H7 (cell line): ENCODE measurements around the gene IFITM5. TPM values are rescaled to one million over a fixed set of nuclear protein-coding genes. Genes with fewer than 3 reads are reported as not detected.
"Not testable (repeated sequence)": the region's sequence is repeated elsewhere in the genome, so short reads cannot be mapped to it uniquely, and the experiment has no call there.

ENCODE experiments used
- DNase-seq: peaks from one replicate; pipeline ENCODE4 v3.0.0; 2012
- H3K27me3 ChIP-seq: 2 replicates; pipeline ENCODE4 v1.6.0; 2011; ENCODE audit warnings: mild to moderate bottlenecking, low read length; ENCODE audit not compliant: control insufficient read depth, insufficient read depth
- H3K36me3 ChIP-seq: replicated peaks from 2 replicates; pipeline ENCODE4 v1.5.1; 2011; ENCODE audit warnings: low read length; ENCODE audit not compliant: control insufficient read depth, insufficient read depth
- H3K4me3 ChIP-seq: 2 replicates; pipeline ENCODE4 v1.5.1; 2011; ENCODE audit warnings: low read depth, mild to moderate bottlenecking, control low read depth, low read length, moderate library complexity; ENCODE audit not compliant: insufficient read depth
- total RNA-seq: library from RNA; depleted of rRNA; stranded (reverse); fragments of >200 nt; shearing (Covaris generic); gene quantifications from 2 replicates; pipeline ENCODE4 v1.2.3, GENCODE V29; 2014

IFITM5 gene
- total RNA-seq, 1 experiment from 2014 or later, result not detected

DNA sequence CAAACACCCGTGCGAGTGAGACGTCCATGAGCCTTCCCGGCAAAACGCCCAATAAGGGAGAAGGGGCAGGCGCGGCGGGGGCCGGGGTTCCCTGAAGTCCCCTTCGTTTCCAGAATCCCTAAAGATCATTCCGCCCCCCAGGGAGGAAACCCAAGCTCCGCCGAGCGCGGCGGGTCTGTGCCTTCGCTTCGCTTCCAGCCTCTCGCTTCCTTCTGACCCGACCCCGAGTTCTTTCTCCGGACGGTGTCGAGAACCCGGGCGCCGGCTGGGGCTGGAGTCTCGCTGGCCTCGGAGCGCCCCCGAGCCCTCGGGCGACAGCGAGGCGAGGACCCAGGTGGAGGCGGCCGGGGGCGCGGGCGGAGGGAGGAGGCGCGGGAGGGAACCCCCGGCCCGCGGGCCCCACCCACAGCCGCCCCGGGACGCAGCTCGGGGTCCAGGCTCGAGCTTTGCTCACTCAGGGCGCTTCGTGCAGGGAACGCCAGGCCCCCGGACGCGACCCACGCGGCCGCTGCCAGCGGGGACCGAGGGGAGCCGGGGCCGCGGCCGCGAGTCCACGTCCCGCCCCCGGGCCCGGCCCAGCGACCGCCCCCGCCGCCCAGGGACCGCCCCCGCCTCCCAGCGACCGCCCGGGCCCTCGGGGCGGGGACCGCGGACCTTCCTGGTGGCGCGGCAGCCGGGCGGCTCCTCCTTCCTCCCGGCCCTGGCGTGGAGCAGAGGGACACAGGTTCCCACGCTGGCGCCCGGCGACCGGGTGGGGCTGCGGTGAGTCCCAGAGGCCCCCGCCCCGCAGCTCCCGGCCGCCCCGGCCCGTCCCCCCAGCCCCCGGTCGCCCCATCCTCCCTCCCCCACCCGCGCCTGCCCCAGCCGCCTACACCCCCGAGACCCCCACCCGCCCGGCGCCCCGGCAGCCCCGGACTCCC, 10.6 kb downstream of the IFITM5 start, which contains the start of gene PGGHG:
Gene PGGHG (plus strand): TSS at position 649 of the 920 bp plus-strand sequence. CDS start 691 bp downstream, outside the sequence.
- Histone ChIP-seq H3K27me3 (peaks cover 12% of the 10 kb centered on the region), H3K36me3 (peaks cover 2% of the 10 kb centered on the region), H3K4me3 (peak within 1 kb of the TSS; percentile 54)
- peak; percentile 97 for DNase-seq

GRCh38 chr11:287821-288477, 11.4 kb downstream of the IFITM5 start:
- Histone ChIP-seq H3K27me3 (peaks cover 12% of the 10 kb centered on the region), H3K36me3 (peaks cover under 1% of the 10 kb centered on the region), H3K4me3 (peak overlapping the region; percentile 54)
- peak; percentile 82 for DNase-seq

DNA sequence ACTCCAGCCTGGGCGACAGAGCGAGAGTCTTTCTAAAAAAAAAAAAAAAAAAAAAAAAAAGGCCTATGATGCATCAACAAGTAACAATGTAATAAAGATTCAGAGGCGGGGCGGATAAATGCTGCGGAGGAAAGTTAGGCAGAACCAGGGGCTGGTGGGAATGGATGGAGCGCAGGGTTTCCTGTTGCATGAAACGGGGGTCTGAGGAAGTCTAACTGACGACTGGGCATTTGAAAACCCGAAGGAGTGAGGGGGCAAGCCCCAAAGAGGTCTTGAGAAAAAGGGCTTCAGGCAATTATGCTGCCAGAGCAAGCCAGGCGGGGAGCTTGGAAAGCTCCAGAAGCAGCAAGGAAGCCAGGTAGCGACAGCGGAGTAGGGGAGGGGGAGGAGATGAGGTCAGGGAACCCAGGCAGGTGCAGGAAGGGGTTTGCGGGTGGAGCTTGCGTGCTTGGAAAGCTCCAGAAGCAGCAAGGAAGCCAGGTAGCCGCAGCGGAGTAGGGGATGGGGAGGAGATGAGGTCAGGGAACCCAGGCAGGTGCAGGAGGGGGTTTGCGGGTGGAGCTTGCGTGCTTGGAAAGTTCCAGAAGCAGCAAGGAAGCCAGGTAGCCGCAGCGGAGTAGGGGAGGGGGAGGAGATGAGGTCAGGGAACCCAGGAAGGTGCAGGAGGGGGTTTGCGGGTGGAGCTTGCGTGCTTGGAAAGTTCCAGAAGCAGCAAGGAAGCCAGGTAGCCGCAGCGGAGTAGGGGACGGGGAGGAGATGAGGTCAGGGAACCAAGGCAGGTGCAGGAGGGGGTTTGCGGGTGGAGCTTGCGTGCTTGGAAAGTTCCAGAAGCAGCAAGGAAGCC, 12.1 kb downstream of the IFITM5 start:
- not testable (repeated sequence) for H3K36me3 ChIP-seq, H3K4me3 ChIP-seq
- DNase-seq, result peak; percentile 69
- H3K27me3 ChIP-seq, result peaks cover 12% of the 10 kb centered on the region

DNA sequence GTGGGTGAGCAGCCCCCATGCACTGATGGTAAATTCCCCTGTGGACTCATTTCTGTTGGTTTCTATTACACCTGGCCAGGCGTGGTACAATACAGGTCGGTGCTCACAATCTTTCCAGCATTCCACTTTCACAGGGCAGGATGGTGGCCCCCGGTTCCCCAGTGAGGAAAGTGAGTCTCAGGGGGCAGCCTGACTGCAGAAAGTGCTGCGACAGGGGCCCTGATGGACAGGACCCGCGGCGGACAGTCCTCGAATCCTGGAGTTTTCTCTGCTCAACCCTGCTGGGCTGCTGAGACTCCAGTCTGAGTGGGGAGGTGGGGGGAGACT, 13.5 kb downstream of the IFITM5 start:
- Histone ChIP-seq H3K27me3 (peaks cover 12% of the 10 kb centered on the region), H3K4me3 (no peak overlapping the region), H3K36me3 (no peaks in the 10 kb centered on the region; the same call in 1 of the 2 replicates)
- DNase-seq, result peak; percentile 44

DNA sequence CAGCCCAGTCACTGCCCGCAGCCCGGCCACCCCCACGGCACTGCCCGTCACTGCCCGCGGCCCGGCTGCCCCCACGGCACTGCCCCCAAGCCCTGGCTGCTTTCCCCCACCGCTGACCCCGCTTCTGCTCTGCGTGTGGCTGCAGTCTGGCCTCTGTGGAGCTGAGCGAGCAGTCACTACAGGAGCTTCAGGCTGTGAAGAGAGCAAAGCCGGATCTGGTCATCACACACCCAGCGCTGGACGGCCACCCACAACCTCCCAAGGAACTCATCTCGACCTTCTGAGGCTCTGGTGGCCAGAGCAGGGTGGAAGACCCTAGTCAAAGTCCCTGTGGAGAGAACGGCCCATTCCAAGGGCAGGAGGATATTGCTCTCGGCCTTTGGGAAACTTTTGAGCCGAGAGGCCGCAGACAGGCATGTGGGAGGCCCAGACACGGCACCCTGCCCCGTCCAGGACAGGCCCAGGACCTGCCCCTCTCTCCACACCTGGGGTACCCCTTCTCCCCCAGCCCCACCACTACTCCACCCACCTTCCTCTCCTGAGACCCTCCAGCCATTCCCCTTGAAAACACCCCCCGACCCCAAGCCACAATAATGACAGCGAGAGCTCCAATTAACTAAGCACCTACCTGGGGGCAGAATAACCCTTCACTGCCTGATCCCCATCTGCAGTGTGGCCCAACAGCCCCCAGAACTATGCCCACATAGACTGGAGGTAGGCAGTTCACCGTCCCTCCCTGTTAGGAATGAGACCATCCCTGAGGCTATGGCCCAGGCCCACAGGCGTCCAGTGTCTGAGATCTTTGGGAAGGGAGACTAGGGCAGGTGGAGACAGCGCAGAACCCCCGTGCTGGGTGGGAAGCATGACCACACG, 14.1 kb downstream of the IFITM5 start:
- DNase-seq, result peak; percentile 51
- Histone ChIP-seq H3K4me3 (no peak overlapping the region), H3K27me3 (peaks cover 12% of the 10 kb centered on the region), H3K36me3 (no peaks in the 10 kb centered on the region)

GRCh38 chr11:284105-285020, 15.0 kb downstream of the IFITM5 start:
- peak; percentile 63 for DNase-seq
- Histone ChIP-seq H3K27me3 (peaks cover 12% of the 10 kb centered on the region), H3K4me3 (no peak overlapping the region), H3K36me3 (no peaks in the 10 kb centered on the region)

GRCh38 chr11:283405-284104, 15.8 kb downstream of the IFITM5 start:
- H3K4me3 ChIP-seq, result no peak overlapping the region
- H3K27me3 ChIP-seq, result peaks cover 12% of the 10 kb centered on the region
- no peak for DNase-seq
- no peaks in the 10 kb centered on the region for H3K36me3 ChIP-seq

DNA sequence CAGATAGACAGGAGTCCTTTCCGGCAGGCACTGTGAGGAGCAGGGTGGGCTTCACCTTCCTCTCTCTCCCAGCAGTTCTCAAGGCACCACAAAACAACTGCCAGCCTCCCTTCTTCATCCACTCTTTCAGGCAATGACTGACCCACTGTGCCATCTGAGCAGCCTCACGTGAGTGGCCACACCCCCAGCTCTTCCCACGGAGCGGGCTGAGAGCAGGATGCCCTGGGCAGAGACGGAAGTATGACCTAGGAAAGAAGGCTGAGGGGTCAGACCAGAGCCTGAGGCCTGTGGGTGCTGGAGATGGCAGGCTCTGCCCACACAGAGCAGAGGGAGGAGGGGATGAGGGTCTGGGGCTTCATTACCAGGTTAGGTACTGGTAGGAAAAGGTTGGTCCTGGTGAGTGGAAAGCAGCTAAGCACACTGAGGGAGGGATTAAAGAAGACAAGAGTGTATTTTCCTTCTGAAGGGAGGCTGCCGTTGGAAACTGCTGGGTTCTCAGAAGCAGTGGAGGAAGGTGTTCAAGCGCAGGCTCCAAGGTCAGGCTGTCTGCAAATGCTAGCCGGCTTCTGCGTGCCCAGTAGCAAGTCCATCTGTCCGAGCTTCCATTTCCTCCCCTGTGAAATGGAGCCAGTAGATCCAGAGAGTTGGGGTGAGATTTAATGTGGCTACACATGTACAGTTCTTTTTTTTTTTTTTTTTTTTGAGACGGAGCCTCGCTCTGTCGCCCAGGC, 16.5 kb downstream of the IFITM5 start:
- H3K4me3 ChIP-seq, result no peak overlapping the region
- H3K27me3 ChIP-seq, result peaks cover 4% of the 10 kb centered on the region
- no peak for DNase-seq
- no peaks in the 10 kb centered on the region for H3K36me3 ChIP-seq

DNA sequence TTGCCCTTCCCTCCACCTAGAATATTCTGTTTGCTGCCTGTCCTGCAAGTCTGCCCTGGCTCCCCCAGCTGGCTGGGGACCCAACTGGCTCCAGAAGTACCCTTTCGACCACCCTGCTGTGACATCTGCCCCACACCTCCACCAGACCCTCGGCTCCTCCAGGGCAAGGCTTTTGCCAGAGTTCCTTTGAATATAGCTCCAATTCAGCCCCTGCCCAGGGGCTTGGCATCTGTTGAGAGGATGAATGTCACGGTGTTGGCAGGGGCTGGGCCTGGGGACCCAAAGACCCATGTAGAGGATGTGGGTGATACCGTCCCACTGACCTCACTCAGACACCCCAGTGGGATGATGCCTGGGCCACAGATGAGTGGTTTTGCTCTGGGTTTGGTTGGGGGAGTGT, 17.2 kb downstream of the IFITM5 start:
- Histone ChIP-seq H3K4me3 (no peak overlapping the region), H3K36me3 (no peaks in the 10 kb centered on the region), H3K27me3 (no peaks in the 10 kb centered on the region; the same call in 1 of the 2 replicates)
- DNase-seq, result no peak

DNA sequence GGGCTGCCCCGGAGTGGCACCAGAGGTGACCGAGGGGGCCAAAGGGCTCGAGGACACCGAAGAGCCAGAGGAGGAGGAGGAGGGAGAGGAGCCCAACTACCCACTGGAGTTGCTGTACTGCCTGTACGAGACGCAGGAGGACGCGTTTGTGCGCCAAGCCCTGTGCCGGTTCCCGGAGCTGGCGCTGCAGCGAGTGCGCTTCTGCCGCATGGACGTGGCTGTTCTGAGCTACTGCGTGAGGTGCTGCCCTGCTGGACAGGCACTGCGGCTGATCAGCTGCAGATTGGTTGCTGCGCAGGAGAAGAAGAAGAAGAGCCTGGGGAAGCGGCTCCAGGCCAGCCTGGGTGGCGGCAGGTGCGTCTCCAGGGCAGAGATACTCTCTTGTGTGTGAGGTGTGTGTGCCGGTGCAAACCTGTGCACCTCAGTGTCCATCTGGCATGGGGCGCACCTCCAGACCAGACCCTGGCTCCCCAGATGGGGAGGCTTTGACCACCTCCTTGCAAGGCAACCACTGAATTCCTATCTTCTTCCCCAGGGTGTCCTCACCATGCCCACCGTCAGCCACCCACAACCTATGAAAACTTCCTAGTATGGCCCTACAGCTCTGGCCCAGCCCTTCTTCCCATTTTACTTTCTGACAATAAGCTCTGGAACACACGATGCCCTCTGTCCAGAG, 17.7 kb downstream of the IFITM5 start:
- no peak for DNase-seq
- no peak overlapping the region for H3K4me3 ChIP-seq
- no peaks in the 10 kb centered on the region for H3K36me3 ChIP-seq
- no peaks in the 10 kb centered on the region; the same call in 1 of the 2 replicates for H3K27me3 ChIP-seq

- Histone ChIP-seq H3K36me3 (no peaks in the 10 kb centered on the region), H3K27me3 (no peaks in the 10 kb centered on the region; the same call in 1 of the 2 replicates), H3K4me3 (no peak overlapping the region)
- DNase-seq, result peak; percentile 56
These were observed 18.4 kb downstream of the IFITM5 start for GRCh38 chr11:280706-281485.
